IMR-90 (cell line): ENCODE measurements around the gene COL4A2. TPM values are rescaled to one million over a fixed set of nuclear protein-coding genes. Genes with fewer than 3 reads are reported as not detected.
A peak's percentile ranks its signal among the peaks of the same experiment; 100 is the strongest.

Experiments used
- ATAC-seq: fragments of 200-7000 bp; cut with Tn5 transposase; 2 replicates; pipeline ENCODE4 v1.9.1; 2020; ENCODE audit warnings: low read depth, mild to moderate bottlenecking, moderate library complexity
- BruUV-seq: library from RNA; stranded (reverse); fragments of 400-500 nt; replicated peaks from 2 replicates; lab custom pipeline; 2021; lab: Mats Ljungman, UMichigan
- CTCF ChIA-PET: fragments of 300-600 bp; formaldehyde crosslinking; extraction: SDS; loops from one replicate; lab custom pipeline; 2021; ENCODE audit warnings: antibody characterized with exemption; lab: Yijun Ruan, JAX
- POLR2A ChIA-PET: fragments of 300-600 bp; sonication (Branson Sonifier 250); formaldehyde crosslinking; loops from one replicate; lab custom pipeline; 2022; ENCODE audit warnings: antibody characterized with exemption; ENCODE audit not compliant: unreplicated experiment; lab: Charles Lee
- DNase-seq: peaks from one replicate; pipeline ENCODE4 v3.0.0; 2013
- H2AFZ ChIP-seq: replicated peaks from 2 replicates; pipeline ENCODE3; 2013; ENCODE audit warnings: low read length, mild to moderate bottlenecking; ENCODE audit not compliant: poor library complexity
- H2AK5ac ChIP-seq: 2 replicates; pipeline ENCODE4 v1.6.1; 2013; ENCODE audit warnings: low read depth, low read length, inconsistent platforms
- H2AK9ac ChIP-seq: replicated peaks from 2 replicates; pipeline ENCODE3; 2013; ENCODE audit warnings: mild to moderate bottlenecking, low read depth, low read length, moderate library complexity; ENCODE audit not compliant: poor library complexity
- H2BK120ac ChIP-seq: 2 replicates; pipeline ENCODE4 v1.6.1; 2013; ENCODE audit warnings: low read depth, low read length, inconsistent platforms
- H2BK15ac ChIP-seq: 3 replicates; pipeline ENCODE4 v1.6.1; 2013; ENCODE audit warnings: low read depth, low read length, inconsistent platforms
- H2BK20ac ChIP-seq: 2 replicates; pipeline ENCODE4 v1.6.1; 2013; ENCODE audit warnings: low read depth, mild to moderate bottlenecking, inconsistent platforms, low read length, moderate library complexity
- H2BK5ac ChIP-seq: 2 replicates; pipeline ENCODE4 v1.6.1; 2013; ENCODE audit warnings: mild to moderate bottlenecking, low read depth, low read length, inconsistent platforms; ENCODE audit not compliant: poor library complexity, severe bottlenecking
- H3K14ac ChIP-seq: replicated peaks from 2 replicates; pipeline ENCODE4 v1.6.1; 2013; ENCODE audit warnings: low read depth, low read length, inconsistent platforms
- H3K18ac ChIP-seq: 2 replicates; pipeline ENCODE4 v1.6.1; 2013; ENCODE audit warnings: low read depth, low read length, control low read depth
- H3K23ac ChIP-seq: 2 replicates; pipeline ENCODE4 v1.6.1; 2013; ENCODE audit warnings: low read depth, low read length, inconsistent platforms
- H3K27ac ChIP-seq: 2 replicates; pipeline ENCODE4 v1.5.1; 2013; ENCODE audit warnings: mild to moderate bottlenecking, control low read depth, low read length; ENCODE audit not compliant: insufficient read depth
- H3K27me3 ChIP-seq: 2 replicates; pipeline ENCODE4 v1.6.1; 2013; ENCODE audit warnings: low read length; ENCODE audit not compliant: control insufficient read depth, insufficient read depth
- H3K36me3 ChIP-seq: 2 replicates; pipeline ENCODE4 v1.6.1; 2013; ENCODE audit warnings: low read length, mixed read lengths; ENCODE audit not compliant: control insufficient read depth, insufficient read depth
- H3K4ac ChIP-seq: 2 replicates; pipeline ENCODE4 v1.6.1; 2013; ENCODE audit warnings: low read depth, low read length, inconsistent platforms
- H3K4me1 ChIP-seq: 2 replicates; pipeline ENCODE4 v1.6.1; 2013; ENCODE audit warnings: low read length, mixed read lengths; ENCODE audit not compliant: control insufficient read depth, insufficient read depth
- H3K4me2 ChIP-seq: 2 replicates; pipeline ENCODE4 v1.6.1; 2013; ENCODE audit warnings: low read depth, mild to moderate bottlenecking, control low read depth, low read length, moderate library complexity
- H3K4me3 ChIP-seq: 2 replicates; pipeline ENCODE4 v1.5.1; 2013; ENCODE audit warnings: low read depth, mild to moderate bottlenecking, control low read depth, low read length, moderate library complexity; ENCODE audit not compliant: insufficient read depth
- H3K56ac ChIP-seq: 2 replicates; pipeline ENCODE4 v1.6.1; 2013; ENCODE audit warnings: low read length, inconsistent platforms; ENCODE audit not compliant: insufficient read depth; ENCODE audit errors: extremely low read depth
- H3K79me1 ChIP-seq, 2 experiments: 2 replicates each; pipeline ENCODE4 v1.6.1; 2013; ENCODE audit warnings: low read length in 2 of 2, inconsistent platforms in 1 of 2, low read depth in 1 of 2
- H3K9ac ChIP-seq: 2 replicates; pipeline ENCODE4 v1.6.1; 2013; ENCODE audit warnings: low read depth, low read length, control low read depth
- H3K9me1 ChIP-seq: 2 replicates; pipeline ENCODE4 v1.6.1; 2013; ENCODE audit warnings: low read length, inconsistent platforms; ENCODE audit not compliant: insufficient read depth
- H3K9me3 ChIP-seq: 2 replicates; pipeline ENCODE4 v1.6.1; 2013; ENCODE audit warnings: low read length; ENCODE audit not compliant: control insufficient read depth, insufficient read depth
- H4K20me1 ChIP-seq: 2 replicates; pipeline ENCODE4 v1.6.1; 2013; ENCODE audit warnings: low read length, inconsistent platforms; ENCODE audit not compliant: insufficient read depth
- H4K5ac ChIP-seq: 2 replicates; pipeline ENCODE4 v1.6.1; 2013; ENCODE audit warnings: mild to moderate bottlenecking, low read depth, low read length, control low read depth
- H4K8ac ChIP-seq, 2 experiments: 2 replicates each; pipeline ENCODE4 v1.6.1; 2013; ENCODE audit warnings: low read depth in 2 of 2, low read length in 2 of 2, control low read depth in 1 of 2, inconsistent platforms in 1 of 2
- H4K91ac ChIP-seq: 2 replicates; pipeline ENCODE4 v1.6.1; 2013; ENCODE audit warnings: low read depth, low read length, inconsistent platforms; ENCODE audit not compliant: insufficient read depth
- BHLHE40 ChIP-seq: fragments of 150-350 bp; IDR thresholded peaks from 2 replicates; pipeline ENCODE4 v1.6.1; 2016; ENCODE audit warnings: mild to moderate bottlenecking, low read depth, low read length
- CEBPB ChIP-seq: IDR thresholded peaks from 2 replicates; pipeline ENCODE4 v1.6.1; 2012; ENCODE audit warnings: low read depth, low read length, improper control_type of control experiment
- CHD1 ChIP-seq: IDR thresholded peaks from 2 replicates; pipeline ENCODE4 v1.6.1; 2012; ENCODE audit warnings: low read depth, low read length, improper control_type of control experiment
- CTCF ChIP-seq: conservative IDR thresholded peaks from 2 replicates; pipeline ENCODE4 v1.5.1; 2012; ENCODE audit warnings: mild to moderate bottlenecking, low read depth, low read length, improper control_type of control experiment
- FOS ChIP-seq: fragments of 150-350 bp; IDR thresholded peaks from 2 replicates; pipeline ENCODE4 v1.6.1; 2016; ENCODE audit warnings: low read depth, low read length
- MAFK ChIP-seq: IDR thresholded peaks from 2 replicates; pipeline ENCODE4 v1.6.1; 2012; ENCODE audit warnings: low read depth, low read length, improper control_type of control experiment
- MAZ ChIP-seq: IDR thresholded peaks from 2 replicates; pipeline ENCODE4 v1.6.1; 2012; ENCODE audit warnings: low read depth, mild to moderate bottlenecking, low read length, improper control_type of control experiment, moderate library complexity, borderline replicate concordance
- MXI1 ChIP-seq: IDR thresholded peaks from 2 replicates; pipeline ENCODE4 v1.6.1; 2012; ENCODE audit warnings: low read depth, mild to moderate bottlenecking, low read length, moderate library complexity, borderline replicate concordance
- POLR2A ChIP-seq: IDR thresholded peaks from 2 replicates; pipeline ENCODE4 v1.6.1; 2012; ENCODE audit warnings: mild to moderate bottlenecking, low read depth, low read length
- RAD21 ChIP-seq: IDR thresholded peaks from 2 replicates; pipeline ENCODE4 v1.6.1; 2012; ENCODE audit warnings: low read length, improper control_type of control experiment
- WGBS, 2 experiments: methylation state at CpG; one replicate each; pipeline versions ENCODE4 v1.1.5 to v1.1.7; 2013; ENCODE audit warnings: missing lambda C conversion rate in 2 of 2; ENCODE audit not compliant: insufficient read length in 1 of 2; ENCODE audit errors: extremely low coverage in 2 of 2; 5-methylcytosine and 5-hydroxymethylcytosine counted together
- dilution Hi-C: fragments of 300-500 bp; cut with HindIII; formaldehyde crosslinking; loops from one replicate; pipeline ENCODE4 v1.14.3; 2018; ENCODE audit warnings: low sequenced_read_pairs; ENCODE audit not compliant: unreplicated experiment
- in situ Hi-C: fragments of 300-500 bp; cut with MboI; formaldehyde crosslinking; loops from 3 replicates; pipeline ENCODE4 v1.14.3; 2019; ENCODE audit warnings: low sequenced_read_pairs, inconsistent platforms, mixed read lengths
- intact Hi-C: fragments of 100-400 bp; cut with micrococcal nuclease; formaldehyde crosslinking; loops from 2 replicates; pipeline ENCODE4 v1.10.0; 2022
- polyA plus RNA-seq, 3 experiments: library from polyadenylated mRNA; depleted of rRNA; stranded (reverse); fragments of >200 nt; gene quantifications; 2 replicates each; pipeline ENCODE4 v1.2.3, GENCODE V29; 2012; ENCODE audit warnings: low replicate concordance in 1 of 3
- total RNA-seq: library from RNA; depleted of rRNA; stranded (reverse); fragments of >200 nt; gene quantifications from 2 replicates; pipeline ENCODE4 v1.2.3, GENCODE V29; 2012

COL4A2 gene
- total and polyA plus RNA-seq, 2 of the 4 experiments (the other 2 are of a cell fraction) = 90.7 to 457 TPM

- dilution Hi-C loops = no loop called here
Measured at GRCh38 chr13:110442930-110443621, 136.0 kb downstream of the COL4A2 start.

More at GRCh38 chr13:110442930-110443621, 136.0 kb downstream of the COL4A2 start:
- DNase-seq (peak; percentile 75), ATAC-seq (peak; percentile 52)
- intact Hi-C loops = no loop called here
- H3K9me3 ChIP-seq = no peaks in the 10 kb centered on the region
- CTCF ChIA-PET = no interaction called here
- peaks cover 78% of the 10 kb centered on the region for H3K36me3 ChIP-seq
- peaks cover 41% of the 10 kb centered on the region for H3K9me1 ChIP-seq
- peak overlapping the region; percentile 60; the same call in 1 of the 2 replicates for H3K14ac ChIP-seq
- H2BK5ac ChIP-seq = no peak overlapping the region
- peak overlapping the region; percentile 76; the same call in 1 of the 2 replicates for H3K23ac ChIP-seq
- no peak overlapping the region; the same call in 1 of the 2 replicates for H2BK120ac ChIP-seq
- no TSS peak for BruUV-seq
- peak overlapping the region; percentile 1 for H3K27ac ChIP-seq
- WGBS, 2 experiments = 74% methylated on average over 5 of the region's 10 CpGs; no CpG with 5 or more reads in 1 of the 2 experiments
- no peak overlapping the region; the same call in 1 of the 2 replicates for H4K91ac ChIP-seq
- H3K27me3 ChIP-seq = no peaks in the 10 kb centered on the region
- H2AK5ac ChIP-seq = 0 out of 2 replicates have a peak overlapping the region, but pooled peaks have one; percentile 40
- peak overlapping the region; percentile 24 for H2BK20ac ChIP-seq
- peaks cover 13 to 55% of the 10 kb centered on the region in 2 experiments; a peak in 2 of 4 replicates for H3K79me1 ChIP-seq
- in situ Hi-C loops = no loop called here
- peaks cover 25% of the 10 kb centered on the region for H3K4me1 ChIP-seq
- no peak overlapping the region for H2AFZ ChIP-seq
- H3K4me3 ChIP-seq = no peak overlapping the region
- no peak overlapping the region for H3K56ac ChIP-seq
- peaks cover 6% of the 10 kb centered on the region; the same call in 1 of the 2 replicates for H4K20me1 ChIP-seq
- no peak overlapping the region for H3K18ac ChIP-seq
- no peak overlapping the region; a peak in 1 of 4 replicates for H4K8ac ChIP-seq
- peak overlapping the region; percentile 54 for H3K4ac ChIP-seq
- POLR2A ChIA-PET = no interaction called here
- no peak overlapping the region for H3K4me2 ChIP-seq
- H3K9ac ChIP-seq = peak overlapping the region; percentile 2; the same call in 1 of the 2 replicates
- no peak overlapping the region for H2BK15ac ChIP-seq
- H2AK9ac ChIP-seq = no peak overlapping the region
- H4K5ac ChIP-seq = no peak overlapping the region
- TF ChIP-seq MXI1 = no peak
- peak; percentile 95 for TF ChIP-seq CEBPB
- peak; percentile 46; the same call in 1 of the 2 replicates for TF ChIP-seq FOS
- no peak for TF ChIP-seq MAFK
- TF ChIP-seq CHD1 = no peak
- TF ChIP-seq POLR2A = peak; percentile 14; the same call in 1 of the 2 replicates
- no peak for TF ChIP-seq CTCF
- no peak for TF ChIP-seq BHLHE40
- no peak for TF ChIP-seq RAD21
- no peak for TF ChIP-seq MAZ
